Keratinocyte (primary cell): ENCODE results near the gene INSC. TPM values are rescaled to one million over a fixed set of nuclear protein-coding genes. Genes with fewer than 3 reads are reported as not detected.

Source experiments
- DNase-seq: peaks from one replicate; pipeline ENCODE4 v3.0.0-alpha.2; 2011; ENCODE audit warnings: low read depth, missing footprints, low spot score
- FAIRE-seq: peaks from 2 replicates; lab custom pipeline; 2011; peaks lifted over from hg19 to GRCh38; lab: Jason Lieb, UNC
- H2AFZ ChIP-seq: 2 replicates; pipeline ENCODE4 v1.6.0; 2012; ENCODE audit warnings: low read length, control low read depth, inconsistent platforms; ENCODE audit not compliant: control insufficient read depth
- H3K27ac ChIP-seq: 2 replicates; pipeline ENCODE4 v1.5.1; 2011; ENCODE audit warnings: low read length; ENCODE audit not compliant: control insufficient read depth, insufficient read depth
- H3K27me3 ChIP-seq: 3 replicates; pipeline ENCODE4 v1.6.0; 2011; ENCODE audit warnings: low read length; ENCODE audit not compliant: control insufficient read depth, insufficient read depth; ENCODE audit errors: extremely low read depth
- H3K36me3 ChIP-seq, 2 experiments: 2 replicates in 1 of 2; 3 replicates in 1 of 2; pipeline ENCODE4 v1.5.1; 2011; ENCODE audit warnings: low read length in 2 of 2, mild to moderate bottlenecking in 1 of 2; ENCODE audit not compliant: control insufficient read depth in 2 of 2, insufficient read depth in 2 of 2; ENCODE audit errors: extremely low read depth in 1 of 2
- H3K4me1 ChIP-seq: 3 replicates; pipeline ENCODE4 v1.5.1; 2011; ENCODE audit warnings: low read length; ENCODE audit not compliant: control insufficient read depth, insufficient read depth; ENCODE audit errors: extremely low read depth
- H3K4me2 ChIP-seq: 3 replicates; pipeline ENCODE4 v1.6.0; 2011; ENCODE audit warnings: low read depth, low read length; ENCODE audit not compliant: control insufficient read depth, insufficient read depth; ENCODE audit errors: extremely low read depth
- H3K4me3 ChIP-seq, 3 experiments: fragments of 200-600 bp in 1 of 3; sonication (generic) in 1 of 3; 2 replicates in 2 of 3; 3 replicates in 1 of 3; pipeline ENCODE4 v1.5.1; 2011 to 2016; ENCODE audit warnings: low read length in 3 of 3, mild to moderate bottlenecking in 3 of 3, control low read depth in 2 of 3, inconsistent platforms in 1 of 3, low read depth in 1 of 3, mixed read lengths in 1 of 3, mixed run types in 1 of 3, moderate library complexity in 1 of 3; ENCODE audit not compliant: control insufficient read depth in 2 of 3, insufficient read depth in 2 of 3; ENCODE audit errors: extremely low read depth in 1 of 3
- H3K79me2 ChIP-seq: 2 replicates; pipeline ENCODE4 v1.6.0; 2012; ENCODE audit warnings: low read length; ENCODE audit not compliant: control insufficient read depth, insufficient read depth
- H3K9ac ChIP-seq: 3 replicates; pipeline ENCODE4 v1.6.0; 2011; ENCODE audit warnings: low read length; ENCODE audit not compliant: control insufficient read depth, insufficient read depth; ENCODE audit errors: extremely low read depth
- H3K9me1 ChIP-seq: 3 replicates; pipeline ENCODE4 v1.6.0; 2011; ENCODE audit warnings: low read length; ENCODE audit not compliant: control insufficient read depth, insufficient read depth; ENCODE audit errors: extremely low read depth
- H3K9me3 ChIP-seq: 2 replicates; pipeline ENCODE4 v1.5.1; 2012; ENCODE audit warnings: low read depth, low read length; ENCODE audit not compliant: control insufficient read depth
- H4K20me1 ChIP-seq: 3 replicates; pipeline ENCODE4 v1.6.0; 2011; ENCODE audit warnings: low read length; ENCODE audit not compliant: control insufficient read depth, insufficient read depth; ENCODE audit errors: extremely low read depth
- EZH2 ChIP-seq: IDR thresholded peaks from one replicate; pipeline ENCODE4 v1.6.1; 2012; ENCODE audit warnings: inconsistent platforms, mild to moderate bottlenecking, low read length, moderate library complexity
- dilution Hi-C: fragments of 300-500 bp; cut with MboI; formaldehyde crosslinking; loops from one replicate; pipeline ENCODE4 v1.7.0; 2020; ENCODE audit warnings: low sequenced_read_pairs; ENCODE audit not compliant: extremely low pct_ligation_motif_present
- polyA plus RNA-seq, 5 experiments: library from polyadenylated mRNA; depleted of rRNA in 3 of 5; stranded (reverse) in 3 of 5; stranded (forward) in 1 of 5; unstranded in 1 of 5; fragments of >200 nt; gene quantifications; 1 replicate in 1 of 5; 2 replicates in 3 of 5; 3 replicates in 1 of 5; pipeline versions ENCODE4 v1.2.1 to v1.2.3, GENCODE V29; 2011 to 2012; ENCODE audit warnings: missing spikeins in 2 of 5, low read depth in 1 of 5, low replicate concordance in 1 of 5
- TF ChIP-seq, protein P1 (sequence below), 3 experiments: IDR thresholded peaks in 1 of 3; conservative IDR thresholded peaks in 1 of 3; optimal IDR thresholded peaks in 1 of 3; 2 replicates in 2 of 3; 3 replicates in 1 of 3; pipeline versions ENCODE3 to v1.5.1; 2011; ENCODE audit warnings: low read length in 3 of 3, mild to moderate bottlenecking in 3 of 3, moderate library complexity in 2 of 3, control low read depth in 1 of 3, inconsistent platforms in 1 of 3; ENCODE audit not compliant: insufficient read depth in 2 of 3; ENCODE audit errors: extremely low read depth in 1 of 3

Gene INSC
- polyA plus RNA-seq, 1 donor (not counting 4 experiments of a cell fraction or from before 2014, with no cell fraction given) = 0.13 TPM

DNA sequence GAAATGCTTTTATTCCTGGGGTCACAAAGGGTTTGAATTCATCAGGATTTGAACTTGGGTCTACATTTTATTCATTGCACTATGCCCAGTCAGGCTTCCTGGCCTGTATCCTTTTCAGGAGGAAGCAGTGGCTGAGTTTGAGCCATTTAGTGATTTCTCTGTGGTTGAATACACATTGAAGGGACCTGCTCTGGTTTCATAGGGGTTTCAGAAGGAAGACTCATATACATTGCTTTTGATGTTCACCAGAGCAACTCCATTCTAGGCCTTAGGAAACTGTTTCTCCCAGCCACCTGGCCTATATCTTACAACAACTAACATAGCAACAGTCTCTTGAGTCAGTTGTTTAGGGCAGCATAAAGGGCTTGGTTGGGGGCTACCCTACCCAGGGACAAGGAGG, 165.7 kb downstream of the INSC start:
- Histone ChIP-seq H2AFZ (no peak overlapping the region), H3K9ac (no peak overlapping the region), H3K9me3 (no peaks in the 10 kb centered on the region), H3K27me3 (no peaks in the 10 kb centered on the region), H3K4me3 (no peak overlapping the region), H3K4me2 (no peak overlapping the region), H3K36me3 (no peaks in the 10 kb centered on the region), H3K27ac (no peak overlapping the region), H3K79me2 (no peaks in the 10 kb centered on the region), H3K4me1 (no peaks in the 10 kb centered on the region), H4K20me1 (no peaks in the 10 kb centered on the region), H3K9me1 (no peaks in the 10 kb centered on the region)
- no peak for TF ChIP-seq EZH2
- TF ChIP-seq, protein P1, sequence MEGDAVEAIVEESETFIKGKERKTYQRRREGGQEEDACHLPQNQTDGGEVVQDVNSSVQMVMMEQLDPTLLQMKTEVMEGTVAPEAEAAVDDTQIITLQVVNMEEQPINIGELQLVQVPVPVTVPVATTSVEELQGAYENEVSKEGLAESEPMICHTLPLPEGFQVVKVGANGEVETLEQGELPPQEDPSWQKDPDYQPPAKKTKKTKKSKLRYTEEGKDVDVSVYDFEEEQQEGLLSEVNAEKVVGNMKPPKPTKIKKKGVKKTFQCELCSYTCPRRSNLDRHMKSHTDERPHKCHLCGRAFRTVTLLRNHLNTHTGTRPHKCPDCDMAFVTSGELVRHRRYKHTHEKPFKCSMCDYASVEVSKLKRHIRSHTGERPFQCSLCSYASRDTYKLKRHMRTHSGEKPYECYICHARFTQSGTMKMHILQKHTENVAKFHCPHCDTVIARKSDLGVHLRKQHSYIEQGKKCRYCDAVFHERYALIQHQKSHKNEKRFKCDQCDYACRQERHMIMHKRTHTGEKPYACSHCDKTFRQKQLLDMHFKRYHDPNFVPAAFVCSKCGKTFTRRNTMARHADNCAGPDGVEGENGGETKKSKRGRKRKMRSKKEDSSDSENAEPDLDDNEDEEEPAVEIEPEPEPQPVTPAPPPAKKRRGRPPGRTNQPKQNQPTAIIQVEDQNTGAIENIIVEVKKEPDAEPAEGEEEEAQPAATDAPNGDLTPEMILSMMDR (optimal IDR thresholded peaks at IDR 0.05 in 1 of 3, IDR thresholded peaks at IDR 0.05 in 1 of 3, conservative IDR thresholded peaks at IDR 0.05 in 1 of 3; ENCODE audit: extremely low read depth in 1 of 3, insufficient read depth in 2 of 3, low read length in 3 of 3) = no peak
- dilution Hi-C loops = no loop called here
- no peak for DNase-seq
- no peak for FAIRE-seq

DNA sequence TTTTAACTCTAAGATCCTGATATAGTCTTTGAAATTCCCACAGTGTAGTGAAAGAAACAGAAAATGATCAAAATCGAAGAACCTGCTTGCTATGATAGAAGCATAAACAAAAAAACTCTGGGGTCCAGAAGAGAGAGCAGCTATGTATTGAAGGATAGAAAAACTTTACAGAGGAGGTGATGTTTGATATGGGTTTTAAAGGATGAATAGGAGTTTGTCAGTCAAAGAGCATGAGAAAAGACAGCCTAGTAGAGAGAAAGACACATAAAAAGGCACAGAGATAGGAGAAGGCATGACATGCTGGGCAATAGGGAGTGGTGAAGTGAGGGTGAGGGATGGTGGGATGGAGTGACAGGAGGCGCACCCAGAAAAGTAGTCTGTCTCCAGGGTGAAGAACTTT, 168.0 kb downstream of the INSC start:
- Histone ChIP-seq H3K4me2 (no peak overlapping the region), H3K9me3 (no peaks in the 10 kb centered on the region), H3K79me2 (no peaks in the 10 kb centered on the region), H3K27me3 (no peaks in the 10 kb centered on the region), H3K27ac (no peak overlapping the region), H3K9ac (no peak overlapping the region), H2AFZ (no peak overlapping the region), H3K4me1 (no peaks in the 10 kb centered on the region), H3K9me1 (no peaks in the 10 kb centered on the region), H3K36me3 (no peaks in the 10 kb centered on the region), H4K20me1 (no peaks in the 10 kb centered on the region), H3K4me3 (no peak overlapping the region)
- no peak for DNase-seq
- FAIRE-seq = no peak
- dilution Hi-C loops = no loop called here
- no peak for TF ChIP-seq EZH2
- TF ChIP-seq, protein P1 (optimal IDR thresholded peaks at IDR 0.05 in 1 of 3, IDR thresholded peaks at IDR 0.05 in 1 of 3, conservative IDR thresholded peaks at IDR 0.05 in 1 of 3; ENCODE audit: extremely low read depth in 1 of 3, insufficient read depth in 2 of 3, low read length in 3 of 3) = no peak
